GM21367 (cell line): ENCODE results near the gene SPSB3.

ENCODE experiments used
- ATAC-seq: cut with Tn5 transposase; IDR thresholded peaks from one replicate; pipeline ENCODE4 v1.9.1; 2021; ENCODE audit not compliant: unreplicated experiment

The SPSB3 gene

GRCh38 chr16:1782408-1783264 is at the start of gene SPSB3, which contains the start of gene NUBP2:
Gene SPSB3 (minus strand): TSS chr16:1782571. CDS start chr16:1781483, 1,088 bp downstream.
Gene NUBP2 (plus strand): TSS chr16:1782960. CDS start chr16:1783021, 61 bp downstream.
- peak; percentile 72 for ATAC-seq

GRCh38 chr16:1831186-1832075 is 49.1 kb upstream of the SPSB3 start:
- ATAC-seq, result no peak

- ATAC-seq, result no peak
Observed at GRCh38 chr16:1830213-1830612, 47.8 kb upstream of the SPSB3 start.

GRCh38 chr16:1828645-1829410 is 46.5 kb upstream of the SPSB3 start:
- ATAC-seq, result no peak

- ATAC-seq, result peak; percentile 67
Observed at GRCh38 chr16:1826691-1827573, 44.6 kb upstream of the SPSB3 start, which contains the start of the genes FAHD1 and HAGH. Gene FAHD1 (plus strand): TSS chr16:1827206. CDS start chr16:1827239, 33 bp downstream. Gene HAGH (minus strand): TSS chr16:1826825. CDS start chr16:1826787, 38 bp downstream.

GRCh38 chr16:1825864-1826690 is 43.7 kb upstream of the SPSB3 start:
- ATAC-seq, result peak; percentile 31

GRCh38 chr16:1825381-1825863 is 43.1 kb upstream of the SPSB3 start:
- ATAC-seq, result no peak

GRCh38 chr16:1823821-1824220 is 41.5 kb upstream of the SPSB3 start:
- ATAC-seq, result no peak

- ATAC-seq, result no peak
Observed at GRCh38 chr16:1822801-1823200, 40.4 kb upstream of the SPSB3 start.

GRCh38 chr16:1821861-1822611 is 39.7 kb upstream of the SPSB3 start:
- ATAC-seq, result no peak

GRCh38 chr16:1820946-1821290 is 38.5 kb upstream of the SPSB3 start:
- no peak for ATAC-seq

- no peak for ATAC-seq
Observed at GRCh38 chr16:1820096-1820945, 38.0 kb upstream of the SPSB3 start.

- no peak for ATAC-seq
Observed at GRCh38 chr16:1819611-1820010, 37.2 kb upstream of the SPSB3 start.

- no peak for ATAC-seq
Observed at GRCh38 chr16:1818873-1819525, 36.6 kb upstream of the SPSB3 start.

GRCh38 chr16:1818204-1818872 is 36.0 kb upstream of the SPSB3 start:
- ATAC-seq, result no peak

- no peak for ATAC-seq
Observed at GRCh38 chr16:1817716-1818115, 35.3 kb upstream of the SPSB3 start.
